Subcutaneous adipose tissue (tissue), 4 donors: ENCODE measurements around the gene BST1. TPM values are rescaled to one million over a fixed set of nuclear protein-coding genes. Genes with fewer than 3 reads are reported as not detected.

Source experiments
- CTCF ChIP-seq: fragments of 450-650 bp; IDR thresholded peaks from one replicate; pipeline ENCODE4 v1.5.1; 2016; ENCODE audit warnings: low read depth, mild to moderate bottlenecking, control low read depth, antibody characterized with exemption, moderate library complexity
- total RNA-seq, 4 donors: library from RNA; depleted of rRNA; stranded (reverse); fragments of >200 nt; gene quantifications; one replicate each; pipeline ENCODE4 v1.1.0, GENCODE V29; 2016

BST1 gene
- total RNA-seq, 4 donors from 2014 or later: 7.7 to 34.0 (median 14.7) TPM

DNA sequence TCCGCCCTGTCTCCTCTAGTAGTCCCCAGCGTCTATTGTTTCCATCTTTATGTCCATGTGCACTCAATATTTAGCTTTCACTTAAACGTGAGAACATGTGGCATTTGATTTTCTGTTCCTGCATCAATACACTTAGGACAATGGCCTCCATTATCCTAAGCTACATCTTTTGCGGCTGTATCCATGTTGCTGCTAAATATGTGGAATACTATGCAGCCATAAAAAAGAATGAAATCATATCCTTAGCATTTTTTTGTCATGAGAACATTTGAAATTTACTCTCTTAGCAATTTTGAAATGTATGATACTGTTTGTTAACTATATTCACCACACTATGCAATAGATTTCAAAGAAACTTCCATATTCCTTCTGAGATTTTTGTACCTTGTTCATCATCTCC lies 55.4 kb downstream of the BST1 start:
- TF ChIP-seq CTCF: no peak

DNA sequence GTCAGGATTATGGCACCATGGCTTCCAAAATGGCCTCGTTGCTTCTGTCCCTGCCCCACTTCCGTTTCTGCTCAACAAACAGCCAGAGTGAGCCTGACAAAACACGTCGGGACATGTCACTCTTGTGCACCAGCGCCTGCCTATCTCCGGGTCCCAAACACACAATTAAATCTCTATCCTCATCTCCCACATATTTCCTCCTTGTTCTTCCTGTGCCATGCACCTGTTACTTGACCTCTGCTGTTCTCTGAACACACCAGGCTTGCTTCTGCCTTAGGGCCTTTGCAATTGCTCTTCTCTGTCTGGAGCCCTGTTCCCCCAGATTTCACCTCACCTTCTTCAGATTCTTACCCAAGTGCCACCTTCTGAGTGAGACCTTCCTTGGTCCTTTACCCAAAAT lies 62.5 kb downstream of the BST1 start:
- no peak for TF ChIP-seq CTCF

DNA sequence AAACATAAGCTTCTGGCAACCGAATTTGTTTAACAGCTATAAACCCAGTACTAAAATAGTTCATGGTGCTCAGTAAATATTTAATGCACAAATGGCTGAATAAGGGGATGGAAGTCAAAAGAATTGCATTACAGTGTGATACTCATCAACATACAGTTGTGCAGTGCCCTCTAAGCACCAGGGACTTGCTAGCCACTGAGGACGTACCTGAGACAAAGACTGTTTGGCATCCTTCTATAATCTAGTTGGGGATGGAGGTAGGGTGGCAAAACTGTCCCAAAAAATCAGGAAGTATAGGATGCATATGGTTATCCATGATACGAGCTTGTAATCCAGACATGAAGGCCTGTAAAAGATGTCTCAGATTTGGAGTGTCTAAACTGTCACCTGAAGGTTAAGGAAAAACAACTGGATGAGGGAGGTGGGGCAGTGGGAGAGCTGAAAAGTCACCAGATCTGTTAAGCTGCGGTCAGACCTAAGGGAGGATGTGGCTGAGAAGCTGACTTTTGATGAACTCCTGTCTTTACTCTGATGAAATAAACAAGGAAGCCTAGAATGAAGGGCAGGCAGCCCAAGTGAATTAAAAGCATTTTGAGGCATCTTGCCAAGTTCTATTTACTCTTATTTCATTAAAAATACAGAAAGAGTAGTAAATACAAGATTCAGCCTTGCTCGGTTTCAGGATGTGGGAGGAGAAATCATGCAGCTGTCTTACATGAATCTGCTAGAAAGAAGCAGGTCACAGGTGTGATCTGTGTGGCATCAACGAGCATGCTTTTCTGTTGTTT lies 63.2 kb downstream of the BST1 start:
- TF ChIP-seq CTCF: no peak

GRCh38 chr4:15766821-15767220 lies 64.0 kb downstream of the BST1 start:
- TF ChIP-seq CTCF: no peak

DNA sequence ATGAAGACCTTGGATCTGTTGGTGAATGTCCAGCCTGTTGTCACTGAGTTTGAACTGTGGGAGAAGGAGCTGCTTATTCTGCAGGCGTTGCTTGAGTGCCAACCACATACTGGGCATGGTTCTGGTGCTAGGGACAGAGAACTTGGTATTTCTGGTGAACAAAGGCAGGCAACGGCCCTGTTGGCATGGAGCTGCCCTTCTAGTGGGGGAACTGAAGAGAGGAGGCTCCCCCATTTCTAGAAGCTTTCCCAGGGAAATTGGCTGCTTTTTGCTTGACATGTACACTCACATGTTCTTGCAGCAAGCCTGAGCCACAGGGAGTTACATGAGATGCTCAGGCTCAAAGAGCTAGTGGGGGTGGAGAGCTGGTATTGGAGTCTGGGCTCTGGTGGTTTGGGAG lies 66.3 kb downstream of the BST1 start:
- TF ChIP-seq CTCF: no peak

DNA sequence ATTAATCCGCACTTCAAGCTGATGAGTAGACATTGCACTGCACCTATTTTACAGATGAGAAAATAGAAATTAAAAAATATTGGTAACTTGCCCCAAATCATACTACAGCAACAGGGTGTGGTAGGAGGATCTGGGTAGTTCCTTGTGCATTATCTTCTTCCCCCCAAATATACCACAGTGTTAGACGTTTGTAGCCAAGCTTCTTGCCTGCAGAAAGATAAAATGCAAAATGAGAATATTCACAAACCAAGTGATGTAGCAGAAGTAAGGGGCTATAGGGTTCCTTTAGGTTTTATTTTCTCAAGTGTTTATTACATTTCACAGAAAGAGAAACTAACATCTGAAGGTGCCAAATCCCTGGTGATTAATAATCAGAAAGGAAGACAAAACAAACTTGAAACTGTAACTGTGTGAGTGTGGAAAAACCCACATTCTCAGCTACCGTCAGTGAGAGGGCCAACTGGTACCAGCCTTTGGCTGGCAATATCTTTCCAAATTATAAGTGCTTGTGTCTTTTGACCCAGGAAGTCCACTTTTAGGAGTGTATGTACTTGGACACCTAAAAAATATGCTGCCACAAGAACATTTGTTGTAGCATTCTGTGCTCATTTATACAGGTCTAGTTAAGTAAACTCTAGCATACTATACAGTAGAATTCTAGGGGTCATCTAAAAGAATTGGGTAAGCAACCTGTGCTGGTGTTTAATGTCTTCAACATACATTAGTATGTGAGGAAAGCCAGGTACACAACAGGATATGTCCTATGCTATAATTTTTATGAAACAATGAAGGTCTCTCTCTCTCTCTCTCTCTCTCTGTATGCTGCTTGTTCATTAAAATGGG lies 68.6 kb downstream of the BST1 start:
- TF ChIP-seq CTCF: no peak

GRCh38 chr4:15774020-15774420 lies 71.2 kb downstream of the BST1 start:
- no peak for TF ChIP-seq CTCF
